Neural progenitor cell (in vitro differentiated cells): ENCODE results near the gene FEZF1.

Experiments used
- EZH2 ChIP-seq: fragments of 200-600 bp; sonication (generic); IDR thresholded peaks from 2 replicates; pipeline ENCODE4 v1.6.1; 2017; ENCODE audit warnings: antibody characterized with exemption, mild to moderate bottlenecking, moderate library complexity
- EZH2phosphoT487 ChIP-seq: fragments of 200-600 bp; sonication (generic); IDR thresholded peaks from 2 replicates; pipeline ENCODE4 v1.6.1; 2017; ENCODE audit warnings: antibody characterized with exemption
- TF ChIP-seq, protein P1 (sequence below): fragments of 200-600 bp; sonication (generic); IDR thresholded peaks from 2 replicates; pipeline ENCODE4 v1.5.1; 2017; ENCODE audit warnings: antibody characterized with exemption, mild to moderate bottlenecking

GRCh38 chr7:122311050-122311700, 6.6 kb upstream of the FEZF1 start:
- no peak for TF ChIP-seq EZH2phosphoT487
- TF ChIP-seq, protein P1, sequence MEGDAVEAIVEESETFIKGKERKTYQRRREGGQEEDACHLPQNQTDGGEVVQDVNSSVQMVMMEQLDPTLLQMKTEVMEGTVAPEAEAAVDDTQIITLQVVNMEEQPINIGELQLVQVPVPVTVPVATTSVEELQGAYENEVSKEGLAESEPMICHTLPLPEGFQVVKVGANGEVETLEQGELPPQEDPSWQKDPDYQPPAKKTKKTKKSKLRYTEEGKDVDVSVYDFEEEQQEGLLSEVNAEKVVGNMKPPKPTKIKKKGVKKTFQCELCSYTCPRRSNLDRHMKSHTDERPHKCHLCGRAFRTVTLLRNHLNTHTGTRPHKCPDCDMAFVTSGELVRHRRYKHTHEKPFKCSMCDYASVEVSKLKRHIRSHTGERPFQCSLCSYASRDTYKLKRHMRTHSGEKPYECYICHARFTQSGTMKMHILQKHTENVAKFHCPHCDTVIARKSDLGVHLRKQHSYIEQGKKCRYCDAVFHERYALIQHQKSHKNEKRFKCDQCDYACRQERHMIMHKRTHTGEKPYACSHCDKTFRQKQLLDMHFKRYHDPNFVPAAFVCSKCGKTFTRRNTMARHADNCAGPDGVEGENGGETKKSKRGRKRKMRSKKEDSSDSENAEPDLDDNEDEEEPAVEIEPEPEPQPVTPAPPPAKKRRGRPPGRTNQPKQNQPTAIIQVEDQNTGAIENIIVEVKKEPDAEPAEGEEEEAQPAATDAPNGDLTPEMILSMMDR = no peak
- TF ChIP-seq EZH2 = no peak
